Common myeloid progenitor, CD34-positive (primary cell): ENCODE measurements around the gene GCNA.

Experiments
- CTCF ChIA-PET: fragments of 350-600 bp; sonication (Branson Sonifier 250); formaldehyde crosslinking; loops from one replicate; lab custom pipeline; 2021; ENCODE audit warnings: antibody characterized with exemption; lab: Charles Lee
- POLR2A ChIA-PET: fragments of 350-600 bp; sonication (Branson Sonifier 250); formaldehyde crosslinking; loops from one replicate; lab custom pipeline; 2021; ENCODE audit warnings: antibody characterized with exemption; lab: Charles Lee
- DNase-seq, 3 donors: peaks; one replicate each; pipeline versions ENCODE4 v3.0.0 to v3.0.0-alpha.2; 2013
- H3K27ac ChIP-seq, 2 experiments: 1 replicate in 1 of 2; 2 replicates in 1 of 2; pipeline ENCODE4 v1.7.0; 2013; ENCODE audit warnings: inconsistent platforms in 2 of 2, low read length in 2 of 2, mild to moderate bottlenecking in 2 of 2, low read depth in 1 of 2, moderate library complexity in 1 of 2; ENCODE audit not compliant: severe bottlenecking in 2 of 2, insufficient read depth in 1 of 2, poor library complexity in 1 of 2
- H3K27me3 ChIP-seq, 5 experiments: replicated peaks in 2 of 5; 1 replicate in 3 of 5; 2 replicates in 2 of 5; pipeline versions ENCODE4 v1.6.1 to v1.7.0; 2013; ENCODE audit warnings: low read length in 4 of 5, mild to moderate bottlenecking in 2 of 5, moderate library complexity in 2 of 5, inconsistent platforms in 1 of 5; ENCODE audit not compliant: insufficient read depth in 5 of 5, control insufficient read depth in 4 of 5
- H3K36me3 ChIP-seq, 4 experiments: 1 replicate in 2 of 4; 2 replicates in 2 of 4; pipeline versions ENCODE4 v1.6.1 to v1.7.0; 2013; ENCODE audit warnings: low read length in 3 of 4, control low read depth in 1 of 4, mild to moderate bottlenecking in 1 of 4; ENCODE audit not compliant: control insufficient read depth in 4 of 4, insufficient read depth in 4 of 4
- H3K4me1 ChIP-seq, 4 experiments: 1 replicate in 3 of 4; 2 replicates in 1 of 4; pipeline versions ENCODE4 v1.6.1 to v1.7.1; 2013; ENCODE audit warnings: low read length in 3 of 4, mild to moderate bottlenecking in 3 of 4, control low read depth in 1 of 4, inconsistent platforms in 1 of 4, moderate library complexity in 1 of 4; ENCODE audit not compliant: control insufficient read depth in 4 of 4, insufficient read depth in 4 of 4; ENCODE audit errors: control extremely low read depth in 1 of 4
- H3K4me3 ChIP-seq, 7 experiments: 1 replicate in 4 of 7; 2 replicates in 3 of 7; pipeline versions ENCODE4 v1.5.1 to v1.7.0; 2013; ENCODE audit warnings: mild to moderate bottlenecking in 7 of 7, low read length in 6 of 7, moderate library complexity in 6 of 7, inconsistent platforms in 2 of 7, low read depth in 2 of 7, control low read depth in 1 of 7; ENCODE audit not compliant: insufficient read depth in 4 of 7, control insufficient read depth in 1 of 7; ENCODE audit errors: extremely low read depth in 1 of 7
- H3K9me3 ChIP-seq, 5 experiments: 1 replicate in 4 of 5; 2 replicates in 1 of 5; pipeline versions ENCODE4 v1.6.1 to v1.7.1; 2013; ENCODE audit warnings: low read length in 4 of 5, mild to moderate bottlenecking in 2 of 5, inconsistent platforms in 1 of 5, low read depth in 1 of 5, moderate library complexity in 1 of 5; ENCODE audit not compliant: control insufficient read depth in 4 of 5, insufficient read depth in 2 of 5; ENCODE audit errors: control extremely low read depth in 1 of 5
- WGBS: methylation state at CpG from one replicate; pipeline ENCODE4 v1.1.5; 2013; ENCODE audit not compliant: insufficient coverage; 5-methylcytosine and 5-hydroxymethylcytosine counted together

Gene GCNA

DNA sequence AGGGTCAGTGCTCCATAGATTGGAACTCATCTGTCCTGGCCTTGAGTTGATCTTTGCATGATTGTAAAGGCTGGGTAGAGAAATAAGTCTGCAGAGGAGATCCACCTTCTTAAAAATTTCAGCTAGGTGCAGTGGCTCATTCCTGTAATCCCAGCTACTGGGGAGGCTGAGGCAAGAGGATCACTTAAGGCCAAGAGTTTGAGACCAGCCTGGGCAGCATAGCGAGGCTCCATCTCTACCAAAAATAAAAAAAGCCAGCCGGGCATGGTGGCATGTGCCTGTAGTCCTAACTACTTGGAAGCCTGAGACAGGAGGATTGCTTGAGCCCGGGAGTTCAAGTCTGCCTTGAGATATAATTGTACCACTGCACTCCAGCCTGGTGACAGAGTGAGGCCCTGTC lies 40.5 kb downstream of the GCNA start:
- DNase-seq, result no peak
- Histone ChIP-seq H3K27me3 (peaks cover 0 to 4% (median 0%) of the 10 kb centered on the region in 5 experiments), H3K36me3 (peaks cover 0 to under 1% (median 0%) of the 10 kb centered on the region in 4 experiments), H3K9me3 (no peaks in the 10 kb centered on the region), H3K4me1 (peaks cover 10 to 50% (median 42%) of the 10 kb centered on the region in 4 experiments), H3K4me3 (no peak overlapping the region), H3K27ac (no peak overlapping the region)
- POLR2A ChIA-PET, result no interaction called here
- CTCF ChIA-PET, result interaction anchor here (1.2 kb wide), 1 partner anchor 11 kb away, joined by 5 read pairs; no protein-coding TSS in a partner anchor
- WGBS, result 89% methylated on average over 3 of the region's 3 CpGs

DNA sequence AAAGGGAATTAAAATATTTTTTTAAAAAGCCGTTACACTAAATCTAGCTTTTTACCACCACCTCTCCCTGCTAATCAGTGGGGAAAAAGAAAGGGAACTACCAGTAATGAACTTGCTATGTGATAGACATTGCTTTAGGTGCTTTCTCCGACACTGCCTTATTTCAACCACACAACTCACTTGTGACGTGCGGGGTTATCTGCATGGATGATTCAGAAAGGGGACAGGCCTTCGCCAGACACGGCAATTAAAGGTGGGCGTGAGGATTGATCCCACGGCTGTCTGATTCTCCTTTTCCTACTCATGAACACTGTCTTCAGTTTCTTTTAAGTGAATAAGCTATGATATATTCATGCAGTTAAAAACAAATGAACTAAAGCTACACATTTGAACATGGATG lies 41.0 kb downstream of the GCNA start:
- Histone ChIP-seq H3K4me3 (no peak overlapping the region), H3K27me3 (peaks cover 0 to 4% (median 0%) of the 10 kb centered on the region in 5 experiments), H3K36me3 (no peaks in the 10 kb centered on the region), H3K9me3 (no peaks in the 10 kb centered on the region), H3K27ac (no peak overlapping the region), H3K4me1 (peaks cover 10 to 54% (median 43%) of the 10 kb centered on the region in 4 experiments)
- POLR2A ChIA-PET, result no interaction called here
- 80% methylated on average over 2 of the region's 8 CpGs for WGBS
- CTCF ChIA-PET, result interaction anchor here (1.2 kb wide), 1 partner anchor 10 kb away, joined by 5 read pairs; no protein-coding TSS in a partner anchor
- peak in 1 of 3 donors; percentile 15 for DNase-seq

DNA sequence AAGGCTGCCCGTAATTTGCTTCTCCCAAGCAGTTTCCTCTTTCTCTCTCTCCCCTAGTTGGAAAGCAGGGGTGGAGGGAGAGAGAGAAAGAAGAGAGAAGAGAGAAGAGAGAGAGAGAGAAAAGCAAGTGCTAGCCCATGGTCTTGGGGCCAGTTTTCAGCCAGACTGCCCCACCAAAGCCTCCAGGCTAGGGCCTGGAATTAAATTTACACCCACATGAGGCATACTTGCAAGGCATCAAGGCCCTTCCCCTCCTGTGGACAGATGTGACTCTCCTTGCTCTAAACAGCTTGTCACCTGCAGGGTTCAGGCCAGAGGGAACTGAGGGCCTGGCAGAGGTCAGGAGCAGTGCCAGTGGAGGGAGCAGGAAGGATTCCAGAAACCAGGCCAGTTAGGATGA lies 41.7 kb downstream of the GCNA start:
- CTCF ChIA-PET, result no interaction called here
- peaks cover 10 to 55% (median 44%) of the 10 kb centered on the region in 4 experiments for H3K4me1 ChIP-seq

DNA sequence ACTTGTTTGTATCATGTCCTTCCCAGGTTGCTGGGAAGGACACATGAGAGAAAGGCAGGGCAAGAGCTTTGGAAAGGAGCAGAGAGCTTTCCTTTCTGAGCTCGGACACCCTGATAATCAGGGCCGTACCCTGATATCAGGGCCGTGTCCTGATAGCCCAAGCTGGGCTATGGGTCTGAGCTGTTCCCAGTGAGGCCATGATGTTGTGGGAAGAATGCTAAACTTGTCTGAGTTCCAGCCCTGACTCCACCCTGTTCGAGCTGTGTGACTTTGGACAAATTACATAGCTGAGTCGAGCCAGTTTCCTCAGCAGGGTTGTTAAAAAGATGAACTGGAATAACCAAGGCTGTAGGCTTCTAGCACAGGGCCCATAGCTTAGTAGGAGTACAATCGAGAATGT lies 43.4 kb downstream of the GCNA start:
- no peaks in the 10 kb centered on the region for H3K36me3 ChIP-seq
- no peak overlapping the region for H3K4me3 ChIP-seq
- no peaks in the 10 kb centered on the region for H3K9me3 ChIP-seq
- no peak for DNase-seq
- ChIA-PET POLR2A (interaction anchor here (0.6 kb wide), 1 partner anchor 36 kb away, joined by 3 read pairs; no protein-coding TSS in a partner anchor), CTCF (no interaction called here)
- WGBS, result 79% methylated on average over 5 of the region's 6 CpGs
- H3K27me3 ChIP-seq, result peaks cover 0 to 4% (median 0%) of the 10 kb centered on the region in 5 experiments
- no peak overlapping the region for H3K27ac ChIP-seq
- H3K4me1 ChIP-seq, result peaks cover 10 to 60% (median 44%) of the 10 kb centered on the region in 4 experiments

More for the DNA sequence above, 41.7 kb downstream of the GCNA start:
- H3K27me3 ChIP-seq, result peaks cover 0 to 4% (median 0%) of the 10 kb centered on the region in 5 experiments
- no peaks in the 10 kb centered on the region for H3K36me3 ChIP-seq
- H3K4me3 ChIP-seq, result no peak overlapping the region
- no peaks in the 10 kb centered on the region for H3K9me3 ChIP-seq
- POLR2A ChIA-PET, result no interaction called here
- DNase-seq, result no peak
- WGBS, result no CpG with 5 or more reads among the region's 1 CpG
- H3K27ac ChIP-seq, result no peak overlapping the region

GRCh38 chrX:71622032-71622575 lies 43.9 kb downstream of the GCNA start:
- no peak overlapping the region for H3K4me3 ChIP-seq
- 92% methylated on average over 9 of the region's 9 CpGs for WGBS
- CTCF ChIA-PET, result no interaction called here
- H3K27ac ChIP-seq, result no peak overlapping the region
- H3K9me3 ChIP-seq, result no peaks in the 10 kb centered on the region
- H3K4me1 ChIP-seq, result peaks cover 10 to 57% (median 44%) of the 10 kb centered on the region in 4 experiments
- H3K36me3 ChIP-seq, result no peaks in the 10 kb centered on the region
- peaks cover 0 to 4% (median 0%) of the 10 kb centered on the region in 5 experiments for H3K27me3 ChIP-seq
- peak in 1 of 3 donors; percentile 14 for DNase-seq
- POLR2A ChIA-PET, result no interaction called here

DNA sequence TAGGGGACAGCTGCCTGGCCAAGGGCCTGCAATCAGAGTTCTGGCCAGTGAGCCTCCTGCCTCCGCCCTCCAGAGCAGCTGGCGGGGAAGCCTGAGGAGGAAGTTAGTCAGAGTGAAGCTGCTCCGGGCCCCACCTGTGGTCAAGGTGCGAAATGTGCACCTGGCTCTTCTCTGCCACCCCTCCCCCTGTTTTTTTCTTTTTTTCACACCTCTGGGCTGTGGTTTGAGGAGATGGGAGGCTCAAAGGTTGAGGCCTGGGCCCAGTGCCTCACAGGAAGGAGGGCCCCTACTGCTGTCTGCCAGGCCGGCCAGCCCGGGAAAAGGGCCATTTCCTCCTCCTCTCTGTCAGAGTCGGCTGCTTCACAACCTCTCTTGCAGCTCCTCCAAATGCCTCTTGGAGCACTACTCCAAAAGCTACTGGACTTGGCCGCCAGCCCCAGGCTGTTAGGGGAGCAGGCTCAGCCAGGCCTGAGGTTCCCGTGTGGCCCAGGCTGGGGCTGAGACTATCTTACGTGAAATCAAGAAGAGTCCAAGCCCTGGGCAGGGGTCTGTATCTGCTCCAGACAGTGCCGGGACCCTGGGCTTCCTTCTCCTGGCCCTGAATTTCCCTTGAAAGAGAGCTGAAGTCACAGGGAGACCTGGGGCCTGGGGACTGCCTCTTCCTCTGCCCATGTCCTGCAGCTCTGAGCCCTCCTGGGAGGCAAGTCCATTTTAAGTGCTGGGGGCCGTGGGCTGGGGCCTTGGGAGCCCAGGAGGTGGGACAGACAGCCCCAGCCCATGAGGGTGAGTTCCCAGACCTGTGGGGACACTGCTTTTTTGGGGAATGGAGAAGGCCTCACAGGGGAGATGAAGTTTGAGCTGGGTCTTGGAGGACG lies 44.6 kb downstream of the GCNA start:
- no peak overlapping the region for H3K27ac ChIP-seq
- peaks cover 10 to 50% (median 40%) of the 10 kb centered on the region in 4 experiments for H3K4me1 ChIP-seq
- POLR2A ChIA-PET, result no interaction called here
- H3K27me3 ChIP-seq, result peaks cover 0 to 4% (median 0%) of the 10 kb centered on the region in 5 experiments
- no peaks in the 10 kb centered on the region for H3K36me3 ChIP-seq
- 38% methylated on average over 9 of the region's 13 CpGs for WGBS
- CTCF ChIA-PET, result no interaction called here
- no peaks in the 10 kb centered on the region for H3K9me3 ChIP-seq
- H3K4me3 ChIP-seq, result no peak overlapping the region
- peak in 2 of 3 donors; percentile 34 to 55 for DNase-seq

DNA sequence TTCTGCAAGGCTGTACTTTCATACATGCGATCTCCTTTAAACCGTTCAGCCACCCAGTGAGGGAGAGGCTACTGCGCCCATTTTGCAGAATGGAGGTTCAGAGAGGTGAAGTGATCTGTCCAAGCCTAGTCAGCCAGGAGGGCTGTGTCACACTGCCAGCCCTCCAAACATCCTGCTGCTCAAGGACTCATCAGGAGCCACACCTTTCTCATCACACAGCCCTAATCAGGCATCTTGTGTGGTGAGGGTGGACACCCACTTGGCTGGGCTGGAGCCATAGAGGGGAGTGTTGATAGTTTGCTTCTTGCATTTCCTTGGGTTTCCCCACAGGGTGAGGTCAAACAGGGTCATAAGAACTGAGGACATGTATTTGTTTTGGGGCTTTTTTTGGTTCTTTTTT lies 45.5 kb downstream of the GCNA start:
- Histone ChIP-seq H3K4me1 (peaks cover 8 to 41% (median 31%) of the 10 kb centered on the region in 4 experiments), H3K27me3 (peaks cover 0 to 4% (median 0%) of the 10 kb centered on the region in 5 experiments), H3K4me3 (no peak overlapping the region), H3K27ac (no peak overlapping the region), H3K36me3 (no peaks in the 10 kb centered on the region), H3K9me3 (no peaks in the 10 kb centered on the region)
- 96% methylated on average over 3 of the region's 3 CpGs for WGBS
- ChIA-PET POLR2A (no interaction called here), CTCF (no interaction called here)
- no peak for DNase-seq
